HEK293 (cell line): ENCODE measurements around the gene STX11.

Source experiments
- CTCF ChIA-PET: fragments of 350-600 bp; formaldehyde crosslinking; extraction: SDS; loops from one replicate; lab custom pipeline; 2021; ENCODE audit warnings: antibody characterized with exemption; lab: Yijun Ruan, JAX
- POLR2A ChIA-PET: fragments of 300-600 bp; formaldehyde crosslinking; extraction: SDS; loops from one replicate; lab custom pipeline; 2020; ENCODE audit warnings: antibody characterized with exemption, inconsistent platforms; lab: Yijun Ruan, JAX
- H3K27ac ChIP-seq: fragments of 200-500 bp; sonication (Bioruptor generic); 2 replicates; pipeline ENCODE4 v1.5.1; 2014; ENCODE audit warnings: low read depth, low read length, control low read depth, inconsistent platforms; ENCODE audit errors: extremely low read depth
- H3K36me3 ChIP-seq, 2 experiments: fragments of 200-500 bp in 1 of 2; sonication (Bioruptor generic) in 1 of 2; 1 replicate in 1 of 2; 2 replicates in 1 of 2; pipeline ENCODE4 v1.5.1; 2014 to 2017; ENCODE audit warnings: inconsistent platforms in 2 of 2, low read length in 2 of 2; ENCODE audit not compliant: control insufficient read depth in 2 of 2, insufficient read depth in 1 of 2
- H3K4me1 ChIP-seq: fragments of 200-500 bp; sonication (Bioruptor generic); 2 replicates; pipeline ENCODE4 v1.5.1; 2014; ENCODE audit warnings: mild to moderate bottlenecking, low read length, inconsistent platforms; ENCODE audit not compliant: control insufficient read depth, insufficient read depth
- H3K4me3 ChIP-seq: 2 replicates; pipeline ENCODE4 v1.5.1; 2011; ENCODE audit warnings: low read depth, mild to moderate bottlenecking, control low read depth, low read length, moderate library complexity
- H3K9me3 ChIP-seq: fragments of 200-500 bp; sonication (Bioruptor generic); 2 replicates; pipeline ENCODE4 v1.5.1; 2014; ENCODE audit warnings: low read depth, low read length, inconsistent platforms; ENCODE audit not compliant: control insufficient read depth, insufficient read depth
- KLF7 ChIP-seq: fragments of 450-650 bp; formaldehyde crosslinking; IDR thresholded peaks from 2 replicates; pipeline ENCODE4 v1.5.1; 2016; ENCODE audit warnings: missing biosample characterization, missing genetic modification characterization, borderline replicate concordance
- SETDB1 ChIP-seq: IDR thresholded peaks from one replicate; pipeline ENCODE4 v1.6.1; 2017; ENCODE audit warnings: mild to moderate bottlenecking, low read length, moderate library complexity, mixed read lengths; ENCODE audit not compliant: insufficient read length
- TRIM28 ChIP-seq: IDR thresholded peaks from 2 replicates; pipeline ENCODE4 v1.6.1; 2011; ENCODE audit warnings: low read length, control low read depth, borderline replicate concordance
- ZFP69B ChIP-seq: fragments of 450-650 bp; formaldehyde crosslinking; IDR thresholded peaks from 2 replicates; pipeline ENCODE4 v1.5.1; 2016; ENCODE audit warnings: missing biosample characterization, missing genetic modification characterization
- ZNF148 ChIP-seq: fragments of 450-650 bp; formaldehyde crosslinking; IDR thresholded peaks from 2 replicates; pipeline ENCODE4 v1.5.0; 2017; ENCODE audit warnings: missing biosample characterization, missing genetic modification characterization, borderline replicate concordance
- ZNF157 ChIP-seq: fragments of 450-650 bp; formaldehyde crosslinking; IDR thresholded peaks from 2 replicates; pipeline ENCODE4 v1.5.1; 2016; ENCODE audit warnings: missing biosample characterization, missing genetic modification characterization
- ZNF16 ChIP-seq: fragments of 450-650 bp; formaldehyde crosslinking; IDR thresholded peaks from 2 replicates; pipeline ENCODE4 v1.5.1; 2016; ENCODE audit warnings: low read depth, missing biosample characterization, missing genetic modification characterization
- ZNF221 ChIP-seq: fragments of 450-650 bp; formaldehyde crosslinking; IDR thresholded peaks from 2 replicates; pipeline ENCODE4 v1.5.1; 2017; ENCODE audit warnings: missing biosample characterization, missing genetic modification characterization, borderline replicate concordance
- ZNF350 ChIP-seq: fragments of 450-650 bp; formaldehyde crosslinking; IDR thresholded peaks from 2 replicates; pipeline ENCODE4 v1.5.0; 2017; ENCODE audit warnings: missing biosample characterization, mild to moderate bottlenecking, missing genetic modification characterization
- ZNF391 ChIP-seq: fragments of 450-650 bp; formaldehyde crosslinking; IDR thresholded peaks from 2 replicates; pipeline ENCODE4 v1.5.1; 2016; ENCODE audit warnings: low read depth, missing biosample characterization, missing genetic modification characterization, borderline replicate concordance
- ZNF510 ChIP-seq: fragments of 450-650 bp; formaldehyde crosslinking; IDR thresholded peaks from 2 replicates; pipeline ENCODE4 v1.5.1; 2018; ENCODE audit warnings: mild to moderate bottlenecking, missing genetic modification characterization, missing biosample characterization; ENCODE audit not compliant: insufficient replicate concordance
- ZNF530 ChIP-seq: fragments of 450-650 bp; formaldehyde crosslinking; IDR thresholded peaks from 2 replicates; pipeline ENCODE4 v1.5.1; 2016; ENCODE audit warnings: low read depth, missing biosample characterization, missing genetic modification characterization
- ZNF585B ChIP-seq: fragments of 450-650 bp; formaldehyde crosslinking; IDR thresholded peaks from 2 replicates; pipeline ENCODE4 v1.5.1; 2016; ENCODE audit warnings: missing biosample characterization, missing genetic modification characterization
- ZNF600 ChIP-seq: fragments of 450-650 bp; formaldehyde crosslinking; IDR thresholded peaks from 2 replicates; pipeline ENCODE4 v1.5.1; 2016; ENCODE audit warnings: missing biosample characterization, missing genetic modification characterization
- ZNF626 ChIP-seq: fragments of 450-650 bp; sonication (Bioruptor Pico); formaldehyde crosslinking; IDR thresholded peaks from 2 replicates; pipeline ENCODE4 v1.5.1; 2018; ENCODE audit warnings: missing biosample characterization, missing genetic modification characterization, inconsistent platforms
- ZNF645 ChIP-seq: fragments of 450-650 bp; formaldehyde crosslinking; IDR thresholded peaks from 2 replicates; pipeline ENCODE4; 2016; ENCODE audit warnings: missing biosample characterization, missing genetic modification characterization
- ZSCAN18 ChIP-seq: fragments of 450-650 bp; formaldehyde crosslinking; IDR thresholded peaks from 2 replicates; pipeline ENCODE4 v1.5.1; 2016; ENCODE audit warnings: missing biosample characterization, missing genetic modification characterization
- TF ChIP-seq, protein P1 (sequence below): fragments of 450-650 bp; formaldehyde crosslinking; IDR thresholded peaks from 2 replicates; pipeline ENCODE4 v1.5.1; 2016; ENCODE audit warnings: missing biosample characterization, missing genetic modification characterization

Gene STX11

DNA sequence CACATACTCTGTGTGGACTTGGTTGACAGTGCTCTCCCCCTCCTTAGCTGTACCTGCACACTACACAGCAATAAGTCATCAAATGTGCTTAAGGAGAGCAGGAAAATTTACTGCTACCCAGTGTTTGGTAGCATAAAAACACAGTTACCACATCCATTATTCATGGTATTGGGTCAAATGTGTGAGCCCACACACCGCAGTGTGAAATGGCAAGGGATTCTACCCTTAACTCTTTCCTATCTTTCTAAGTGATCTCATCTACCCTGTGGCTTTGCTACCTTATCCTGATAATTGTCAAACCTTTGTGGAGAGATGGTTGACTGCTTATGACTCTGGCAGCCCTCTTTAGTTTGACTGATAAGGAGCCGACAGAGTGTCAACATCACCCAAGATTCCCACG is 47.6 kb downstream of the STX11 start (continued):
- no peak for TF ChIP-seq ZNF148
- no peak for TF ChIP-seq ZNF600 (tag by site-specific recombination)
- TF ChIP-seq KLF7 (tag by site-specific recombination): no peak
- TF ChIP-seq ZNF391 (tag by site-specific recombination): no peak
- no peak for TF ChIP-seq ZNF585B
- no peak for TF ChIP-seq ZNF350 (tag by site-specific recombination)
- no peak for TF ChIP-seq ZNF510 (tag by site-specific recombination)
- no peak for TF ChIP-seq ZNF645 (tag by site-specific recombination)

DNA sequence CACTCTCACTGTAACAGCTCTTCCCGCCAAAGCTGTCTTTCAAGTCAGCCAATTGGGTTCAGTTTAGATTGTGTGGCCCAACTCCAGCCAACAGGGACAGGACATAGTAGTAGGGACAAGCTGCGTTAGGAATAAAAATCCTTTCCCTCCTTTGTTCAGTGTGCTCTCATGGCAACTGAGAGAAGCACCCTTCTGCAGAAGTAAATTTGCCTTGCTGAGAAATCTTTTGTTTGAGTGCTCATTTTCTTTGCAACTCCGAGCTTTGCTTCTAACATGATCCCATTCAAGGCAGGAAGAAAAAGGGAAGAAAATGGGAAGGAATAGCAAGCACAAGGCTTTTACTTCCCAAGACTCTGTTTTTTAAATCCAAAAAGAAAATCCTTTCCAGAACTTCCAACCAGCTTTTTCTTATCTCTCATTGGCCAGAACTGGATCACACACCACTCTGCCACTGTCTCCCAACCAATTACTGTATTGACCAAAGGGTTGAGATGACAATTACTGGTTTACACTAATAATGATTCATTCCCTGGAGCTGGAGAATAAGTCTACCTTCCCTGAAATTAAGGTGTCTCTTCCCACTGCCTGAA is 52.7 kb downstream of the STX11 start:
- TF ChIP-seq TRIM28 (peak; percentile 88; the same call in 1 of the 2 replicates), ZNF16 (tag by site-specific recombination) (no peak), SETDB1 (peak; percentile 99)
- no peaks in the 10 kb centered on the region for H3K4me1 ChIP-seq
- ChIA-PET CTCF (interaction anchor here (0.6 kb wide), 2 partner anchors 79 to 424 kb away, joined by 3 read pairs; no protein-coding TSS in a partner anchor), POLR2A (no interaction called here)
- no peak overlapping the region for H3K27ac ChIP-seq
- no peaks in the 10 kb centered on the region for H3K36me3 ChIP-seq
- H3K9me3 ChIP-seq: no peaks in the 10 kb centered on the region
- H3K4me3 ChIP-seq: no peak overlapping the region

DNA sequence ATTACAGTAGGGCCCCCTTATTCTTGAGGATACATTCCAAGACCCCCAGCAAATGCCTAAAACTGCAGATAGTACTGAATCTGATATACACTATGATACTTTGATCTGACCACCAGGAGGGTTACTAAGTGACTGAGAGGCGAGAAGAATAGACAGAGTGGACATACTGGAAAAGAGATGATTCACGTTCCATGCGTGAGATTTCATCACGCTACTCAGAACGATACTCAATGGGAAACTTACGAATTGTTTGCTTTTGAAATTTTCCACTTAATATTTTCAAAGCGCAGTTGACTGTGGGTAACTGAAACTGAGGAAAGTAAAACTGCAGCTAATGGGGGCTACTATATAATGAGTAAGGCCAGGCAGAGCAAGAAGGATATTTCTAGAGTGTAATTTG is 60.8 kb downstream of the STX11 start:
- Histone ChIP-seq H3K36me3 (no peaks in the 10 kb centered on the region), H3K27ac (no peak overlapping the region), H3K9me3 (no peaks in the 10 kb centered on the region), H3K4me1 (no peaks in the 10 kb centered on the region), H3K4me3 (no peak overlapping the region)
- ChIA-PET POLR2A (no interaction called here), CTCF (interaction anchor here (0.7 to 1.0 kb wide), 2 partner anchors 95 to 286 kb away, joined by 3 to 4 read pairs; no protein-coding TSS in a partner anchor)
- TF ChIP-seq ZNF157 (no peak), ZNF221 (no peak)

- POLR2A ChIA-PET: no interaction called here
- CTCF ChIA-PET: no interaction called here
- H3K4me1 ChIP-seq: no peaks in the 10 kb centered on the region
- H3K36me3 ChIP-seq: no peaks in the 10 kb centered on the region
- no peaks in the 10 kb centered on the region for H3K9me3 ChIP-seq
- H3K4me3 ChIP-seq: no peak overlapping the region
- no peak overlapping the region for H3K27ac ChIP-seq
- TF ChIP-seq, protein P1, sequence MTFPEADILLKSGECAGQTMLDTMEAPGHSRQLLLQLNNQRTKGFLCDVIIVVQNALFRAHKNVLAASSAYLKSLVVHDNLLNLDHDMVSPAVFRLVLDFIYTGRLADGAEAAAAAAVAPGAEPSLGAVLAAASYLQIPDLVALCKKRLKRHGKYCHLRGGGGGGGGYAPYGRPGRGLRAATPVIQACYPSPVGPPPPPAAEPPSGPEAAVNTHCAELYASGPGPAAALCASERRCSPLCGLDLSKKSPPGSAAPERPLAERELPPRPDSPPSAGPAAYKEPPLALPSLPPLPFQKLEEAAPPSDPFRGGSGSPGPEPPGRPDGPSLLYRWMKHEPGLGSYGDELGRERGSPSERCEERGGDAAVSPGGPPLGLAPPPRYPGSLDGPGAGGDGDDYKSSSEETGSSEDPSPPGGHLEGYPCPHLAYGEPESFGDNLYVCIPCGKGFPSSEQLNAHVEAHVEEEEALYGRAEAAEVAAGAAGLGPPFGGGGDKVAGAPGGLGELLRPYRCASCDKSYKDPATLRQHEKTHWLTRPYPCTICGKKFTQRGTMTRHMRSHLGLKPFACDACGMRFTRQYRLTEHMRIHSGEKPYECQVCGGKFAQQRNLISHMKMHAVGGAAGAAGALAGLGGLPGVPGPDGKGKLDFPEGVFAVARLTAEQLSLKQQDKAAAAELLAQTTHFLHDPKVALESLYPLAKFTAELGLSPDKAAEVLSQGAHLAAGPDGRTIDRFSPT (tag by site-specific recombination): no peak
- TF ChIP-seq ZFP69B: no peak
- no peak for TF ChIP-seq ZNF626
- no peak for TF ChIP-seq ZSCAN18 (tag by site-specific recombination)
- TF ChIP-seq ZNF530 (tag by site-specific recombination): no peak
Measured at GRCh38 chr6:144213315-144213714, 63.0 kb downstream of the STX11 start.
